DND-41 (cell line): ENCODE results near the gene CFAP73.

ENCODE experiments used
- EZH2 ChIP-seq: IDR thresholded peaks from 3 replicates; pipeline ENCODE4 v1.6.1; 2012; ENCODE audit warnings: borderline replicate concordance, low read depth, mild to moderate bottlenecking, moderate library complexity, low read length, inconsistent platforms; ENCODE audit not compliant: severe bottlenecking
- TF ChIP-seq, protein P1 (sequence below): IDR thresholded peaks from 2 replicates; pipeline ENCODE4 v1.5.1; 2012; ENCODE audit warnings: borderline replicate concordance, low read length, moderate library complexity, mild to moderate bottlenecking; ENCODE audit not compliant: poor library complexity, severe bottlenecking; ENCODE audit errors: extremely low read depth

DNA sequence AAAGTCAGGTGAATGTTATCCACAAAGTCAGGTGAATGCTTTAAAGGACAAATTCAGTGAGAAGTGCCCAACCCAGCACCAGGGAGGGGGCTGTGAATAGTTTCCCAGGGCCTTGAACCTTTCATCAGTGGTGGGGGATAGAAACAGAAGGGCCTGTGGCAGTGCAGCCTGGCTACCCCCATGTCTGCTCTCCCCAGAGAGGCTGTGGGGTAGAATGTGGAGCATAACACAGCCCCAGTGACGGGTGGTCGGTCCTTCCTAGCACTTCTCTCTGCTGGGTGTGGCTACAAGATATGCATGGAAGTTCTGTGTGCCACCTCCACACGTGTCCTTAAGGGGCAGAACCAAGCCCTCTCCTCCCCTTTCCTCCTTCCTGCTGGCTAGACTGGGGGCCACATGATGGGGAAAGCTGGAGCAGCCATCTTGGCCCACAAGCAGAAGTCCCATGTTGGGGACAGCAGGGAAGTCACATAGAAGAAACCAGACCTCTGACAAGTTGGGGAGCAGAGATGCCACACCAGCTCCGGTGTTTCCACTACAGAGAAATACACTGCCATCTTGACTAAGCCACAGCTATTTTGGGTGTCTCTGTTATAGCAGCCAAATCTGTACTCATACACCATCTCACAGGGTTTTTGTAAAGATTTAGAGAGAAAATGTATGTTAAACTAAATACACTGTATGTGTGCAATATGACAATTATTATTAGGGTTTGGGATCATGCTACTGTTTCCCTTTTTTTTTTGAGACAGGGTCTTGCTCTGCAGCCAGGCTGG, 53.0 kb downstream of the CFAP73 start:
- TF ChIP-seq, protein P1, sequence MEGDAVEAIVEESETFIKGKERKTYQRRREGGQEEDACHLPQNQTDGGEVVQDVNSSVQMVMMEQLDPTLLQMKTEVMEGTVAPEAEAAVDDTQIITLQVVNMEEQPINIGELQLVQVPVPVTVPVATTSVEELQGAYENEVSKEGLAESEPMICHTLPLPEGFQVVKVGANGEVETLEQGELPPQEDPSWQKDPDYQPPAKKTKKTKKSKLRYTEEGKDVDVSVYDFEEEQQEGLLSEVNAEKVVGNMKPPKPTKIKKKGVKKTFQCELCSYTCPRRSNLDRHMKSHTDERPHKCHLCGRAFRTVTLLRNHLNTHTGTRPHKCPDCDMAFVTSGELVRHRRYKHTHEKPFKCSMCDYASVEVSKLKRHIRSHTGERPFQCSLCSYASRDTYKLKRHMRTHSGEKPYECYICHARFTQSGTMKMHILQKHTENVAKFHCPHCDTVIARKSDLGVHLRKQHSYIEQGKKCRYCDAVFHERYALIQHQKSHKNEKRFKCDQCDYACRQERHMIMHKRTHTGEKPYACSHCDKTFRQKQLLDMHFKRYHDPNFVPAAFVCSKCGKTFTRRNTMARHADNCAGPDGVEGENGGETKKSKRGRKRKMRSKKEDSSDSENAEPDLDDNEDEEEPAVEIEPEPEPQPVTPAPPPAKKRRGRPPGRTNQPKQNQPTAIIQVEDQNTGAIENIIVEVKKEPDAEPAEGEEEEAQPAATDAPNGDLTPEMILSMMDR = no peak
- no peak for TF ChIP-seq EZH2
